Fibroblast of lung (primary cell): ENCODE results near the gene COX4I1. TPM values are rescaled to one million over a fixed set of nuclear protein-coding genes. Genes with fewer than 3 reads are reported as not detected.

Experiments used
- DNase-seq, 2 donors: peaks; one replicate each; pipeline versions ENCODE4 v3.0.0 to v3.0.0-alpha.2; 2010; ENCODE audit warnings: low read depth in 2 of 2
- H2AFZ ChIP-seq: 2 replicates; pipeline ENCODE4 v1.5.1; 2012; ENCODE audit warnings: low read length, control low read depth, inconsistent platforms
- H3K27ac ChIP-seq: 2 replicates; pipeline ENCODE4 v1.5.1; 2011; ENCODE audit warnings: low read length, control low read depth; ENCODE audit not compliant: insufficient read depth
- H3K27me3 ChIP-seq: 2 replicates; pipeline ENCODE4 v1.5.1; 2011; ENCODE audit warnings: mild to moderate bottlenecking, low read length; ENCODE audit not compliant: control insufficient read depth, insufficient read depth
- H3K36me3 ChIP-seq: 2 replicates; pipeline ENCODE4 v1.5.1; 2011; ENCODE audit warnings: low read length; ENCODE audit not compliant: control insufficient read depth, insufficient read depth
- H3K4me1 ChIP-seq: 2 replicates; pipeline ENCODE4 v1.5.1; 2011; ENCODE audit warnings: low read length; ENCODE audit not compliant: control insufficient read depth, insufficient read depth; ENCODE audit errors: extremely low read depth
- H3K4me2 ChIP-seq: 2 replicates; pipeline ENCODE4 v1.5.1; 2011; ENCODE audit warnings: low read length, control low read depth; ENCODE audit not compliant: insufficient read depth; ENCODE audit errors: extremely low read depth
- H3K4me3 ChIP-seq, 4 experiments: fragments of 200-600 bp in 1 of 4; sonication (generic) in 1 of 4; replicated peaks in 1 of 4; 2 replicates each; pipeline ENCODE4 v1.5.1; 2011 to 2016; ENCODE audit warnings: low read length in 4 of 4, low read depth in 3 of 4, mild to moderate bottlenecking in 3 of 4, control low read depth in 2 of 4, inconsistent platforms in 1 of 4, mixed read lengths in 1 of 4; ENCODE audit not compliant: insufficient read depth in 1 of 4; ENCODE audit errors: control extremely low read depth in 1 of 4
- H3K79me2 ChIP-seq: 2 replicates; pipeline ENCODE4 v1.5.1; 2012; ENCODE audit warnings: mild to moderate bottlenecking, low read length, inconsistent platforms; ENCODE audit not compliant: control insufficient read depth, insufficient read depth
- H3K9ac ChIP-seq: 2 replicates; pipeline ENCODE4 v1.5.1; 2011; ENCODE audit warnings: mild to moderate bottlenecking, low read length, control low read depth; ENCODE audit not compliant: insufficient read depth
- H3K9me3 ChIP-seq: 2 replicates; pipeline ENCODE4 v1.5.1; 2012; ENCODE audit warnings: low read depth, low read length; ENCODE audit not compliant: control insufficient read depth, insufficient read depth
- H4K20me1 ChIP-seq: 2 replicates; pipeline ENCODE4 v1.5.1; 2011; ENCODE audit warnings: low read length; ENCODE audit not compliant: control insufficient read depth, insufficient read depth; ENCODE audit errors: extremely low read depth
- EZH2 ChIP-seq: IDR thresholded peaks from 2 replicates; pipeline ENCODE4 v1.5.1; 2012; ENCODE audit warnings: low read length, control low read depth, mild to moderate bottlenecking; ENCODE audit errors: missing control alignments
- polyA plus RNA-seq, 2 donors: library from polyadenylated mRNA; depleted of rRNA in 1 of 2; stranded (reverse) in 1 of 2; unstranded in 1 of 2; fragments of >200 nt; gene quantifications; 2 replicates each; pipeline ENCODE4 v1.2.1, GENCODE V29; 2011 to 2012; ENCODE audit warnings: missing spikeins in 1 of 2
- total RNA-seq: library from RNA; depleted of rRNA; stranded (reverse); fragments of >200 nt; gene quantifications from 2 replicates; pipeline ENCODE4 v1.2.1, GENCODE V29; 2014
- TF ChIP-seq, protein P1 (sequence below), 2 donors: IDR thresholded peaks in 1 of 2; conservative IDR thresholded peaks in 1 of 2; 1 replicate in 1 of 2; 2 replicates in 1 of 2; pipeline ENCODE4 v1.5.1; 2011 to 2012; ENCODE audit warnings: low read length in 2 of 2, control low read depth in 1 of 2, inconsistent platforms in 1 of 2, low read depth in 1 of 2, mild to moderate bottlenecking in 1 of 2

The COX4I1 gene
- total and polyA plus RNA-seq, 2 donors (not counting 1 experiment from before 2014, with no cell fraction given): 442 to 653 TPM

DNA sequence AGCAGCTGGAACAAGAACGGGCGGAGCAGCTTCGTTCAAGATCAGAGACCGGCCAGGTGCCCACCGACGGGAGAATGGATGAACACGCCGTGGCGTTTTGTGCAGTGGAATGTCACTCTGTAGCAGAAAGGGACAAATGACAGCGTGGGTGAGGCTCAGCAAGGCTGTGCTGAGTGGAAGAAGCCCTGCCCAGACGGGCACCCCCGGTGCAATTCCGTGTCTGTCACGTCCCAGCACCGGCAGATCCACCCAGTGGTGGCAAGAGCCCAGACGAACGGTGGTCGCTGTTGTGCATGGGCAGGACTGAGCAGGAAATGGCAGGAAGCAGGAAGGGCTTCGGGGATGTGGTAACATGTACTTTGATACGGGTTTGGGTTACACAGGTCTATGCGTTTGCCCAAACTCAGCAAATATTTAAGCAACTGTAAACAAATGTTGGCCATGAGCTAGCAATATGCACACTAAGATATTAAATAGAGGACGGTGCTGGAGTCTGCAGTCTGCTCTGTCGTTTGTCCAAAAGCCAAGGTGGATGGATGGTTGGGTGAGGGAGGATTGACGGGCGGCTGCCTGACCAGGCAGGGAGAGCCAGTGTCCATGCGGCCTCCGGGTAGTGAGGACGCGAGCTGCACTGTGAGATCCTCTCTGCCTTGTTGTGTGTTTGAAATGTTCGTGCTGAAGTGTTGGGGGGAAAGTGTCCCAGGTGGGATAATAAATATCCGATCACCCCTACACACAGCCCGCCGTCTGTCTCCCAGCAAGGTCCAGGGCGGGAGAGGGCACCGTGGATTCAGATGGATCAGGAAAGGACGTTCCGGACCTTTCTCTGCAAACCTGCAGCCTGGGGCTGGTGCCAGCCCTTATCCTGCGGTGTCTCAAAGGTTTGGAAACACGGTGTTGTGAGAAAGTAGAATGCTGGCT is 48.4 kb downstream of the COX4I1 start:
- Histone ChIP-seq H3K79me2 (no peaks in the 10 kb centered on the region), H3K9me3 (no peaks in the 10 kb centered on the region), H3K4me3 (no peak overlapping the region), H2AFZ (no peak overlapping the region), H3K4me2 (no peak overlapping the region), H3K27ac (no peak overlapping the region), H3K4me1 (no peaks in the 10 kb centered on the region), H3K9ac (no peak overlapping the region), H3K27me3 (peaks cover 16% of the 10 kb centered on the region), H4K20me1 (no peaks in the 10 kb centered on the region), H3K36me3 (no peaks in the 10 kb centered on the region)
- TF ChIP-seq, protein P1, sequence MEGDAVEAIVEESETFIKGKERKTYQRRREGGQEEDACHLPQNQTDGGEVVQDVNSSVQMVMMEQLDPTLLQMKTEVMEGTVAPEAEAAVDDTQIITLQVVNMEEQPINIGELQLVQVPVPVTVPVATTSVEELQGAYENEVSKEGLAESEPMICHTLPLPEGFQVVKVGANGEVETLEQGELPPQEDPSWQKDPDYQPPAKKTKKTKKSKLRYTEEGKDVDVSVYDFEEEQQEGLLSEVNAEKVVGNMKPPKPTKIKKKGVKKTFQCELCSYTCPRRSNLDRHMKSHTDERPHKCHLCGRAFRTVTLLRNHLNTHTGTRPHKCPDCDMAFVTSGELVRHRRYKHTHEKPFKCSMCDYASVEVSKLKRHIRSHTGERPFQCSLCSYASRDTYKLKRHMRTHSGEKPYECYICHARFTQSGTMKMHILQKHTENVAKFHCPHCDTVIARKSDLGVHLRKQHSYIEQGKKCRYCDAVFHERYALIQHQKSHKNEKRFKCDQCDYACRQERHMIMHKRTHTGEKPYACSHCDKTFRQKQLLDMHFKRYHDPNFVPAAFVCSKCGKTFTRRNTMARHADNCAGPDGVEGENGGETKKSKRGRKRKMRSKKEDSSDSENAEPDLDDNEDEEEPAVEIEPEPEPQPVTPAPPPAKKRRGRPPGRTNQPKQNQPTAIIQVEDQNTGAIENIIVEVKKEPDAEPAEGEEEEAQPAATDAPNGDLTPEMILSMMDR (conservative IDR thresholded peaks at IDR 0.05 in 1 of 2, IDR thresholded peaks at IDR 0.05 in 1 of 2; ENCODE audit: low read depth in 1 of 2, low read length in 2 of 2): no peak
- no peak for TF ChIP-seq EZH2
- DNase-seq: no peak

DNA sequence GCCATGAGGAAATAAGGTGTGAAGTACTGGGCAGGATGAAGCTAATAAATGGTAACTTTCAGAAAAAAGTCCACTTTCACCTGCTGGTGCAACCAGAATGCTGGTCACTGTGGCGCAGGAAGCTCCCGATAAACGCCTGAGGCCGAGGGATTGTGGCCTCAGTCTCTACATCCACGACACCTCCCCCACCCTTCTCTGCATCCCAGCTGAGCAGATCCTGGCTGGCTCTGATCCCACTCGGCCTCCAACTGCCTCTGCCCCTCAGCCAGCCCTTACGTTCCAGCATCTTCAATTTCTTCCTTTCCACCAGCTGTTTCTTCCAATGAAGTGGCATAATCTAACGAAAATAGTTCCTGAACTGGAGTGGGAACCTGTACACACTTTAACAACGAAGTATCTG is 49.5 kb downstream of the COX4I1 start:
- DNase-seq: no peak
- no peaks in the 10 kb centered on the region for H3K4me1 ChIP-seq
- H3K4me3 ChIP-seq: no peak overlapping the region
- no peaks in the 10 kb centered on the region for H3K79me2 ChIP-seq
- TF ChIP-seq, protein P1 (conservative IDR thresholded peaks at IDR 0.05 in 1 of 2, IDR thresholded peaks at IDR 0.05 in 1 of 2; ENCODE audit: low read depth in 1 of 2, low read length in 2 of 2): no peak
- no peak for TF ChIP-seq EZH2
- H2AFZ ChIP-seq: no peak overlapping the region
- H3K4me2 ChIP-seq: no peak overlapping the region
- no peaks in the 10 kb centered on the region for H3K36me3 ChIP-seq
- H3K9ac ChIP-seq: no peak overlapping the region
- no peaks in the 10 kb centered on the region for H3K9me3 ChIP-seq
- H3K27ac ChIP-seq: no peak overlapping the region
- H3K27me3 ChIP-seq: peaks cover 9% of the 10 kb centered on the region
- no peaks in the 10 kb centered on the region for H4K20me1 ChIP-seq

DNA sequence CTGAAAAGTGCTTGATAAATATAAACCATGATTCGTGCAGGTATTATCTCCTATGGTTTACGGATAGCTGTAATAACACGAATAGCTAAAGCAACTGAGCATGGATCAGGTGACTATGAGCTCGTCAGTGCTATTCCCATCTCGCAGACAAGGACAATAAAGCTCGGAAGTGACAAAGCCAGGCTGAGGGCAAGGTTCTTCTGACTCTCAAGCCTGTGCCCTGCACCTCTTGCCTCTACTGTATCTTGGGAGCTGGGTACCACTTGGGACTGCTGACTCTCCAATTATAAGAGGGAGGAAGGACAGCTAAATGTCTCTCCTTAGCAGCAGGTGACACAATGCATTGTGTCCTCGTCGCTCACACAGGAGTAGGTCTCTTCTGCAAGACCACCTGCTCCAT is 49.9 kb downstream of the COX4I1 start:
- H3K4me1 ChIP-seq: no peaks in the 10 kb centered on the region

More for the DNA sequence above, 49.9 kb downstream of the COX4I1 start:
- Histone ChIP-seq H4K20me1 (no peaks in the 10 kb centered on the region), H3K27ac (no peak overlapping the region), H2AFZ (no peak overlapping the region), H3K79me2 (no peaks in the 10 kb centered on the region), H3K4me2 (no peak overlapping the region), H3K9me3 (no peaks in the 10 kb centered on the region), H3K9ac (no peak overlapping the region), H3K27me3 (peaks cover 9% of the 10 kb centered on the region), H3K36me3 (no peaks in the 10 kb centered on the region), H3K4me3 (no peak overlapping the region)
- DNase-seq: no peak
- no peak for TF ChIP-seq EZH2
- TF ChIP-seq, protein P1 (conservative IDR thresholded peaks at IDR 0.05 in 1 of 2, IDR thresholded peaks at IDR 0.05 in 1 of 2; ENCODE audit: low read depth in 1 of 2, low read length in 2 of 2): no peak
